HG03520 (cell line): Measurements from ENCODE around the gene TSHZ1.

Source experiments
- ATAC-seq: cut with Tn5 transposase; IDR thresholded peaks from one replicate; pipeline ENCODE4 v1.9.1; 2021; ENCODE audit warnings: mild to moderate bottlenecking, moderate library complexity; ENCODE audit not compliant: unreplicated experiment

TSHZ1 gene

GRCh38 chr18:75335511-75335910 is 124.9 kb downstream of the TSHZ1 start:
- ATAC-seq = no peak

- no peak for ATAC-seq
These were observed 126.2 kb downstream of the TSHZ1 start for GRCh38 chr18:75336767-75337166.

GRCh38 chr18:75337348-75337747 is 126.8 kb downstream of the TSHZ1 start:
- no peak for ATAC-seq

- ATAC-seq = no peak
These were observed 128.0 kb downstream of the TSHZ1 start for GRCh38 chr18:75338631-75339030.
